GM19240 (cell line): ENCODE data around the gene DNAJC4.

Source experiments
- DNase-seq: peaks from one replicate; pipeline ENCODE4 v3.0.0; 2011; ENCODE audit warnings: low spot score; ENCODE audit not compliant: insufficient read length

Gene DNAJC4

DNA sequence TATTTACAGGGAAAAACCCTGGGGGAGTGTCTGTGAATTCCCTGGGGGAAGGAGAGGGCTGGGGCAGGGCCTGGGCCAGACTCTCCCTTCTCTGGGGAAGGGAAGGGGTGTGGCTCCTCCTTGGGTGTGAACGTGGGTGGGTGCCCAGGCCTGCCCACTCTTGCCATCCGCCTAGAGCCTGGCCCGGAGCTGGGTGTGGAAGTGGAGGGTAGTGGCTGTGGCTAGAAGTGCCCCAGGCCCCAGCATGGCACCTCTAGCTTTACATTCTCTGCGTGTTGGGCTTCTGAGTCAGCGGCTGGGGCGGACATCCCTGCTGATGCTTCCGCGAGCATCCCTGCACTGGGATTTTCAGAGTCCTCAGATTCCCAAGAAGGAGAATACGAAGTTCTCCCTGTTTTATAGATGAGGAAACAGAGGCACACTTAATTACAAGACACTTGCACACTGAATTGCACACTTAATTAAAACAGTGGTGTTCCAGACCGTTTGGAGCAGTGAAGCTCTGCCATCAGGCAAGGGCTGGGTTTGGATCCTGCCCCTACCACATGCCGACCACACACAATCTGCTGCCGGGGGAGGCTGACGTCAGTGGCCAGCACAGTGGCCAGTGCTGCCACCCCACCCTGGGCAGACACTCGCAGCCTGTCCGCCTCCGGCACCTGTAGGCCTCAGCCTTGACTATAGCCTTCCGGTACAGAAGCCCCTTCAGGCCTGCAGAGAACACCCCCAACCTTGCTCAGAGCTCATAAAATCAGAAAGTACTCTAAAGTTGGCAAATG is 46.5 kb downstream of the DNAJC4 start:
- DNase-seq = no peak

GRCh38 chr11:64278576-64279190 is 48.3 kb downstream of the DNAJC4 start:
- no peak for DNase-seq

- no peak for DNase-seq
Measured at GRCh38 chr11:64281957-64282770, 51.8 kb downstream of the DNAJC4 start.

DNA sequence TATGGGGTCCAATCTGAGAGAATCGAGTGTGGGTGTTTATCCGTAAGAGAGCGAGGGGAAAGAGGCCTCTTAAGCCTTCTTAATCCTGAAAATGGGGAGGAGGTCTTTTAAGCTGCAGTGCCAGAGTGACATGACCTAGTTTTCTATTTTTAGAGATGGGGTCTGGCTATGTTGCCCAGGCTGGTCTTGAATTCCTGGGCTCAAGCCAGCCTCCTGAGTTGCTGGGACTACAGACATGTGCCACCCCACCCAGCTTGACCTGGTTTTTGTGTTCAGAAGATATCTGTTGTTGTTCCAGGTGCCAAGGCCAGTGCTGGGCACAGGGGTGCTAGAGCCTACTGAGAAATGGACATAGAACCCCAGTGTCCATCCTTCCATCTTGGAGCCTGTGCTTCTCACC is 52.7 kb downstream of the DNAJC4 start:
- DNase-seq = no peak
